ENCODE data around the gene DGKI. TPM values are rescaled to one million over a fixed set of nuclear protein-coding genes. Genes with fewer than 3 reads are reported as not detected.

The DGKI gene
- total and polyA plus RNA-seq, 2 of the 13 experiments (the other 11 are each of a cell fraction or from before 2014, with no cell fraction given), result 0.09 to 0.17 TPM

GRCh38 chr7:137789215-137789882 is 57.4 kb downstream of the DGKI start:
- Histone ChIP-seq H3K9me3 (ENCODE audit: low read length) (no peaks in the 10 kb centered on the region), H3K4me2 (ENCODE audit: low read depth, low read length) (no peak overlapping the region), H3K4me1 (ENCODE audit: insufficient read depth, low read length) (no peaks in the 10 kb centered on the region), H3K27ac (ENCODE audit: extremely low read length, insufficient read depth, low read length) (no peak overlapping the region), H2AFZ (ENCODE audit: low read length) (no peak overlapping the region), H3K4me3 (replicated peaks in 1 of 3; ENCODE audit: insufficient read depth in 1 of 3, low read depth in 2 of 3, low read length in 3 of 3) (no peak overlapping the region), H3K36me3 (replicated peaks in 1 of 2; ENCODE audit: control insufficient read depth in 1 of 2, insufficient read depth in 2 of 2, low read length in 2 of 2) (no peaks in the 10 kb centered on the region), H3K9ac (ENCODE audit: insufficient read depth, low read depth, low read length) (no peak overlapping the region), H3K79me2 (ENCODE audit: insufficient read depth, low read length) (no peaks in the 10 kb centered on the region), H4K20me1 (ENCODE audit: insufficient read depth, low read length) (no peaks in the 10 kb centered on the region), H3K27me3 (ENCODE audit: control insufficient read depth in 1 of 2, insufficient read depth in 2 of 2, low read length in 2 of 2) (peaks cover 0 to 5% of the 10 kb centered on the region in 2 experiments; a peak in 1 of 5 replicates)
- CTCF ChIA-PET (ENCODE audit: low intra/inter-chr PET ratio, low total read pairs), result no interaction called here
- no peak for DNase-seq (ENCODE audit: low spot score)
- no peak for ATAC-seq
- TF ChIP-seq ZFP36L2 (CRISPR knock-in tag; IDR thresholded peaks at IDR 0.05) (no peak), ZNF580 (CRISPR knock-in tag; IDR thresholded peaks at IDR 0.05; ENCODE audit: borderline replicate concordance, low read depth) (no peak), ZNF607 (CRISPR knock-in tag; IDR thresholded peaks at IDR 0.05; ENCODE audit: borderline replicate concordance) (no peak), NCOA1 (CRISPR knock-in tag; IDR thresholded peaks at IDR 0.05) (no peak), KLF15 (CRISPR knock-in tag; IDR thresholded peaks at IDR 0.05; ENCODE audit: borderline replicate concordance) (no peak), KLF12 (CRISPR knock-in tag; IDR thresholded peaks at IDR 0.05; ENCODE audit: borderline replicate concordance) (no peak), SAP130 (CRISPR knock-in tag; IDR thresholded peaks at IDR 0.05; ENCODE audit: low read depth) (no peak), RFXAP (CRISPR knock-in tag; IDR thresholded peaks at IDR 0.05; ENCODE audit: borderline replicate concordance) (no peak), AKAP8 (CRISPR knock-in tag; IDR thresholded peaks at IDR 0.05) (no peak), ZSCAN22 (CRISPR knock-in tag; IDR thresholded peaks at IDR 0.05) (no peak), ZNF256 (CRISPR knock-in tag; conservative IDR thresholded peaks at IDR 0.05) (no peak), NFATC3 (CRISPR knock-in tag; IDR thresholded peaks at IDR 0.05) (no peak), TAF15 (IDR thresholded peaks at IDR 0.05; ENCODE audit: low read depth, low read length, poor library complexity, severe bottlenecking) (no peak)
- TF ChIP-seq, protein P1, sequence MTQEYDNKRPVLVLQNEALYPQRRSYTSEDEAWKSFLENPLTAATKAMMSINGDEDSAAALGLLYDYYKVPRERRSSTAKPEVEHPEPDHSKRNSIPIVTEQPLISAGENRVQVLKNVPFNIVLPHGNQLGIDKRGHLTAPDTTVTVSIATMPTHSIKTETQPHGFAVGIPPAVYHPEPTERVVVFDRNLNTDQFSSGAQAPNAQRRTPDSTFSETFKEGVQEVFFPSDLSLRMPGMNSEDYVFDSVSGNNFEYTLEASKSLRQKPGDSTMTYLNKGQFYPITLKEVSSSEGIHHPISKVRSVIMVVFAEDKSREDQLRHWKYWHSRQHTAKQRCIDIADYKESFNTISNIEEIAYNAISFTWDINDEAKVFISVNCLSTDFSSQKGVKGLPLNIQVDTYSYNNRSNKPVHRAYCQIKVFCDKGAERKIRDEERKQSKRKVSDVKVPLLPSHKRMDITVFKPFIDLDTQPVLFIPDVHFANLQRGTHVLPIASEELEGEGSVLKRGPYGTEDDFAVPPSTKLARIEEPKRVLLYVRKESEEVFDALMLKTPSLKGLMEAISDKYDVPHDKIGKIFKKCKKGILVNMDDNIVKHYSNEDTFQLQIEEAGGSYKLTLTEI (CRISPR knock-in tag; conservative IDR thresholded peaks at IDR 0.05), result no peak
- no peak for FAIRE-seq
- no TSS peak for BruUV-seq (replicated peaks)
- WGBS (ENCODE audit: low lambda C conversion rate), result 54% methylated on average over 4 of the region's 4 CpGs
- in situ Hi-C loops (cut with HindIII; ENCODE audit: extremely low pct_ligation_motif_present, low pct_unique_long_range_greater_than_20kb) (no loop called here), intact Hi-C loops (cut with micrococcal nuclease; ENCODE audit: unreplicated experiment) (no loop called here)
- POLR2A ChIA-PET, result no interaction called here
